Stimulated activated CD8-positive, alpha-beta memory T cell treated with anti-CD3 and anti-CD28 coated beads, Interleukin-4, amount 100 ng/mL, for 24 hours (primary cell): ENCODE measurements around the gene NMT1.

Experiments used
- DNase-seq: peaks from one replicate; pipeline ENCODE4 v3.0.0-alpha.2; 2020; ENCODE audit warnings: low read depth

Gene NMT1

GRCh38 chr17:45135978-45136791 is 75.1 kb downstream of the NMT1 start:
- no peak for DNase-seq

DNA sequence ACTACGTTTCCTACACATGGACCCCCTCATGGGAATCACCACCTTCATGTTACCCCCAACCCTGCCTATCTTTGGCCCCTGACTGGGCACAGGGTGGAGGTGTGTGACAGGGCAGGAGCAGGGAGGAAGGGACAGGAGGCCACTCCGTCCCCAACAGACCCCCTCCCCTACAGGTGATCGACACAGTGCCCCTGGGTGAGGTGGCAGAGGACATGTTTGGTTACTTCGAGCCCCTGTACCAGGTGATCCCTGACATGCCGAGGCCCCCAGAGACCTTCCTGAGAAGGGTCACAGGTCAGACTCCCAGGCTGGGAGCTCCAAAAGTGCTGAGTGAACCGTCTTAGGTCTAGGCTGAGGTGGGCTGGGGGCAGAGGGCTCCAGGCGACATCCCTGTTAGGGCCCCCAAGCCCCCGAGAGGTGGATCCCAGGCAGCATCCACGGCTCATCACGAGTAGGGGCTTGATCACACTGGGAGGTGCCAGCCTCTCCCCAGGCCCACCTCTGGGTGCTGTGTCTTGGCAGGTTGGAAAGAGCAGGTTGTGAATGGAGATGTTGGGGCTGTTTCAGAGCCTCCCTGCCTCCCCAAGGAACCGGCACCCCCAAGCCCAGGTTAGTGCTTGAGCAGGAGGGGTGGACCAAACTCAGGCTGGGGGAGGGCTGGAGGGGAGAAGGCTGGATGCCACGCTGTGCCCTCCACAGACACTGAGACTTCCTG is 75.9 kb downstream of the NMT1 start:
- no peak for DNase-seq

DNA sequence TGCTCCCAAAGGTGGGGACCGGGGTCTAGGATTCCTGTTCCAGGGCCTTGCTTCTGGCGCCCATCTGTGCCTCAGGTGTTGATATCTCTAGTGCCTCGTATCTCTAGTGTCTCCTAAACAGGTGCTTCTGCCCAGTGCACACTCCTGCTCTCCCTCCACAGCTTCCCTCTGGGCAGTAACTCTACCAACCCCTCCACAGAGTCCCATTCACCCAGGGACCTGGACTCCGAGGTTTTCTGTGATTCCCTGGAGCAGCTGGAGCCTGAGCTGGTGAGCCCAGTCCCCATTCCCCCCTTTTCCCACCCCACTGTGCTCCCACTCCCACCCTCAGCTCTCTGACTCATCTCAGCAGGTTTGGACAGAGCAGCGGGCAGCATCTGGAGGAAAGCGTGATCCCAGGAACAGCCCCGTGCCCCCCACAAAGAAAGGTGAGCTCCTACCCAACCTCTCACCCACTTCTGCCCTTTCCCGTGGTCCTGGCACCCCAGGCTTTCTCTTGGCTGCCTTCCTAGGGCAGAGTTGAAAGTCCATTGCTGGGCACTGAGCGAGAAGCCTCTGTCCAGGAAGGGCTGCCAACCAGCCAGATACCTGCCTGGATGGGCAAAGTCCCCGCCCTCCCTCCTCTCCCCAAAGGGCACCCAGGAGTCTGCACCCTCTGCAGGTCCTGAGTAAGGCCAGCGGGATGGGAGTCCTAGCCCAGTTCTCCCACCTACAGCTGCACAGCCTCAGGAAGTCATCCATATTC is 76.6 kb downstream of the NMT1 start:
- DNase-seq, result no peak

DNA sequence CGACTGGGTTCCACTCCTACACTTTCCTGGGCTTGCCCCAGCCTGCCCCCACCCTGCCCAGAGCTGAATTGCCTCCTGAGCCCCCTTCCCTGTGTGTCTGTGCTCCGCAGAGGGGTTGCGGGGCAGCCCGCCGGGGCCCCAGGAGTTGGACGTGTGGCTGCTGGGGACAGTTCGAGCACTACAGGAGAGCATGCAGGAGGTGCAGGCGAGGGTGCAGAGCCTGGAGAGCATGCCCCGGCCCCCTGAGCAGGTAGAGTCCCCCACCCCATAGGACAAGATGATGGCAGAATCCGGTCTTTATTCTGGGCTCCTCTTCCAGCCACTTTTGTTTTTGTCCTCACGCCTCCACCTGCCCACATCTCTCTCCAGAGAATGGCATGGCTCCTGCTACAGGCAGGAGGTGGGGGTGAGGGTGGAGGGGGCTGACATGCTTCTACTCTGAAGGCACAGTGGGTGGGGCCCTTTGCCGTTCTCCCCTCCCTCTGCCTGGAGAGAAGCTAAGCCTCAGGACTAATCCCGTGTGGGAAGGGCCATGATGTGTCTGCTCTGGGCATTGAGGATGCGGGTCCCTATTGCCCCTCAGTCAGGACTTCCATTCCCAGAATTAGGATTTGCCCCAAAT is 77.9 kb downstream of the NMT1 start:
- DNase-seq, result no peak

DNA sequence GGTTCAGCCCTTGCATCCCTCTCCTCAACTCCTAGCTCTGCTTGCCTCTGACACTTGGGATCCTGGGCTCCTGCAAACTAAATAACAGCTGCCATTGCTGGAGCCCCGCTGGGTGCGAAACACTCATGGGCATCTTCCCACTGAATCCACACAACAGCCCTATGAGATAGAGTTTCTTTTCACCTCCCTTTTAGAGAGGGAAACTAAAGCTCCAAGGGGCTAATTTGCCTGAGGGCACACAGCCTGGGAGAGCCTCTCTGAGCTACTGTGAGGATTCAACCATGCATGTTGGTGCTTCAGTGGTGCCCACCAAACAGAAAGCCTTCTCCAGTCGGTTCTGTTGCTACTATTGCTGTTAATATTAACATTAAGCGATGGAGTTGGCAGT is 78.4 kb downstream of the NMT1 start:
- DNase-seq, result no peak

DNA sequence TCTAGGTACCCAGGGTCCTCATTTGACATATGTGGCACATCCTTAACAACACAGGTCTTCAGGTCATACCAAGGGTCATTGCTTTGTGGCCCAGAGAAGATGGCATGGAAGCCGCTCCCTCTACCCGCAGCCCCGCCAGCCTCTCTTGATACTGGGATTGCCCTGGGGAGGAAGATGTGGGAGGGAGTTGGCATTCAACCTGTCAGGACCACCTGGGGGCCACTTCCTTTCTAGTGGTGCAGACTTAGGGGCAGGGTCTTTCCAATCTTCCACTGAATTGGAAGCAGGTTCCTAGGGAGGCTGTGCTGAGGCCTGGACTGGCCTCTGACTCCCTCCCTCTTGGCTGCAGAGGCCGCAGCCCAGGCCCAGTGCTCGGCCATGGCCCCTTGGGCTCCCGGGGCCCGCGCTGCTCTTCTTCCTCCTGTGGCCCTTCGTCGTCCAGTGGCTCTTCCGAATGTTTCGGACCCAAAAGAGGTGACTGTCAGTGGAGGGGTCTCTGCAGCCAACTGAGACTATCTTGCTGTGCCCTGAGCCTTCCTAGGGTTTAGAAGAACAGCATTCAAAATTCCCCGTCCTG is 82.1 kb downstream of the NMT1 start:
- DNase-seq, result no peak

- DNase-seq, result no peak
Observed at GRCh38 chr17:45143767-45144198, 82.7 kb downstream of the NMT1 start.

GRCh38 chr17:45144199-45145034 is 83.3 kb downstream of the NMT1 start:
- DNase-seq, result no peak

GRCh38 chr17:45145035-45145389 is 83.9 kb downstream of the NMT1 start:
- no peak for DNase-seq

GRCh38 chr17:45146166-45146565 is 85.0 kb downstream of the NMT1 start:
- DNase-seq, result no peak

GRCh38 chr17:45146592-45146889 is 85.4 kb downstream of the NMT1 start:
- DNase-seq, result no peak

- DNase-seq, result no peak
Observed at GRCh38 chr17:45146890-45147580, 85.9 kb downstream of the NMT1 start.

GRCh38 chr17:45147581-45148182 is 86.6 kb downstream of the NMT1 start:
- DNase-seq, result peak; percentile 60

DNA sequence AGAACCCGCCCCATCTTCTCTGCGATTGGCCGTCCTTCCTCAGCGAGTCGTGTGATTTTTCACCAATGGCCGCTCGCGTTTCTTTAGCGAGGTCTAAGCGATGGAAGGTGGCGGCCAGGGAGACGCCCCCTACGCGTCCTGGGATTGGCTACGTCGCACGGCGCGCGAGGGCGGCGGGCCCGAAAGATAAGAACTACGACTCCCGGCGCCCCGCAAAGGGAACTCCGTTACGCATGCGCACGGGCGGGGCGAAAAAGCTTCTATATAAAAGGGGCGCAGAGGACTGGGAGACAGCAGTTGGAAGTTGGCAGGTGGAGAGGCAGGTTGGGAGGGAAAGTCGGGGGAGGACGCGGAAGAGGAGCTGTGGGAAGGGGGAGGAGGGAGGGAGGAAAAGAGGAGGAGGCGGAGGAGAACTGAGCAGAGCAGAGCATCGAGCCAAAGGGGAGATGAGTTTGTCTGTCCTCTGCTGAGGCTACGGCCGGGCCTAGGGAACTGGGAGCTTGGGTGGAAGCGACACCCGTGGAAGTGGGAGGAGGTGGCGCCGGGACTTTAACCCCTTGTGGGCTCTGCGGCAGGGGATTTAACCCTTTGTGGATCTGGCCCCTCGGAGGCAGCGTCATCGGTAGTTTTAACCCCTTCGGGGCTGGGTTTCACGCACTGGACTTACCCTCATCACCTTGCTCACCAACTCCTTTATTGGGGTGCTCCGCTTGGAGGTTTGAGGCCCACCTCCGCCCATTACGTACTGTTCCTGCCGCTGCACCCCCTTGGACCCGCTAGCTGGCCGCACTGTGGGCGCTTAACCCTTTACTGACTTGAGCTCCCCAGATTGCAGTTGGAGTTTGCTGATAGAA is 87.3 kb downstream of the NMT1 start, which contains the start of gene HEXIM1:
TSS of gene HEXIM1 (plus strand) at position 293 of the 854 bp plus-strand sequence. CDS start 716 bp downstream, outside the sequence.
- DNase-seq, result peak; percentile 97

DNA sequence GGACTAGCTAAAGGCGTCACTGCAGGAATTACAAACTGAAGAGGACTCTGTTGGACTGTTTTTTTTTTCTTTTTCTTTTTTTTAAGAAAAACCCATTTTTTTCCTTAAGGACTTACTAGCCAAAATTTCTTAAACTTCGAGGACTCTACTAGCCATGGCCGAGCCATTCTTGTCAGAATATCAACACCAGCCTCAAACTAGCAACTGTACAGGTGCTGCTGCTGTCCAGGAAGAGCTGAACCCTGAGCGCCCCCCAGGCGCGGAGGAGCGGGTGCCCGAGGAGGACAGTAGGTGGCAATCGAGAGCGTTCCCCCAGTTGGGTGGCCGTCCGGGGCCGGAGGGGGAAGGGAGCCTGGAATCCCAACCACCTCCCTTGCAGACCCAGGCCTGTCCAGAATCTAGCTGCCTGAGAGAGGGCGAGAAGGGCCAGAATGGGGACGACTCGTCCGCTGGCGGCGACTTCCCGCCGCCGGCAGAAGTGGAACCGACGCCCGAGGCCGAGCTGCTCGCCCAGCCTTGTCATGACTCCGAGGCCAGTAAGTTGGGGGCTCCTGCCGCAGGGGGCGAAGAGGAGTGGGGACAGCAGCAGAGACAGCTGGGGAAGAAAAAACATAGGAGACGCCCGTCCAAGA is 88.0 kb downstream of the NMT1 start:
- DNase-seq, result peak; percentile 56

DNA sequence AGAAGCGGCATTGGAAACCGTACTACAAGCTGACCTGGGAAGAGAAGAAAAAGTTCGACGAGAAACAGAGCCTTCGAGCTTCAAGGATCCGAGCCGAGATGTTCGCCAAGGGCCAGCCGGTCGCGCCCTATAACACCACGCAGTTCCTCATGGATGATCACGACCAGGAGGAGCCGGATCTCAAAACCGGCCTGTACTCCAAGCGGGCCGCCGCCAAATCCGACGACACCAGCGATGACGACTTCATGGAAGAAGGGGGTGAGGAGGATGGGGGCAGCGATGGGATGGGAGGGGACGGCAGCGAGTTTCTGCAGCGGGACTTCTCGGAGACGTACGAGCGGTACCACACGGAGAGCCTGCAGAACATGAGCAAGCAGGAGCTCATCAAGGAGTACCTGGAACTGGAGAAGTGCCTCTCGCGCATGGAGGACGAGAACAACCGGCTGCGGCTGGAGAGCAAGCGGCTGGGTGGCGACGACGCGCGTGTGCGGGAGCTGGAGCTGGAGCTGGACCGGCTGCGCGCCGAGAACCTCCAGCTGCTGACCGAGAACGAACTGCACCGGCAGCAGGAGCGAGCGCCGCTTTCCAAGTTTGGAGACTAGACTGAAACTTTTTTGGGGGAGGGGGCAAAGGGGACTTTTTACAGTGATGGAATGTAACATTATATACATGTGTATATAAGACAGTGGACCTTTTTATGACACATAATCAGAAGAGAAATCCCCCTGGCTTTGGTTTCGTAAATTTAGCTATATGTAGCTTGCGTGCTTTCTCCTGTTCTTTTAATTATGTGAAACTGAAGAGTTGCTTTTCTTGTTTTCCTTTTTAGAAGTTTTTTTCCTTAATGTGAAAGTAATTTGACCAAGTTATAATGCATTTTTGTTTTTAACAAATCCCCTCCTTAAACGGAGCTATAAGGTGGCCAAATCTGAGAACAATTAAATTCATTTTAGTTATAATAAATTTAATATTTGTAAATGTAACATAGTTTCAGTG is 88.8 kb downstream of the NMT1 start:
- DNase-seq, result no peak
